ENCODE measurements around the gene FHL2.
"Not testable (repeated sequence)": the region's sequence is repeated elsewhere in the genome, so short reads cannot be mapped to it uniquely, and the experiment has no call there.

FHL2 gene, protein sequence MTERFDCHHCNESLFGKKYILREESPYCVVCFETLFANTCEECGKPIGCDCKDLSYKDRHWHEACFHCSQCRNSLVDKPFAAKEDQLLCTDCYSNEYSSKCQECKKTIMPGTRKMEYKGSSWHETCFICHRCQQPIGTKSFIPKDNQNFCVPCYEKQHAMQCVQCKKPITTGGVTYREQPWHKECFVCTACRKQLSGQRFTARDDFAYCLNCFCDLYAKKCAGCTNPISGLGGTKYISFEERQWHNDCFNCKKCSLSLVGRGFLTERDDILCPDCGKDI
- 0 to 0.88 (median 0.56) reads per million in 4 experiments for total RNA-seq

DNA sequence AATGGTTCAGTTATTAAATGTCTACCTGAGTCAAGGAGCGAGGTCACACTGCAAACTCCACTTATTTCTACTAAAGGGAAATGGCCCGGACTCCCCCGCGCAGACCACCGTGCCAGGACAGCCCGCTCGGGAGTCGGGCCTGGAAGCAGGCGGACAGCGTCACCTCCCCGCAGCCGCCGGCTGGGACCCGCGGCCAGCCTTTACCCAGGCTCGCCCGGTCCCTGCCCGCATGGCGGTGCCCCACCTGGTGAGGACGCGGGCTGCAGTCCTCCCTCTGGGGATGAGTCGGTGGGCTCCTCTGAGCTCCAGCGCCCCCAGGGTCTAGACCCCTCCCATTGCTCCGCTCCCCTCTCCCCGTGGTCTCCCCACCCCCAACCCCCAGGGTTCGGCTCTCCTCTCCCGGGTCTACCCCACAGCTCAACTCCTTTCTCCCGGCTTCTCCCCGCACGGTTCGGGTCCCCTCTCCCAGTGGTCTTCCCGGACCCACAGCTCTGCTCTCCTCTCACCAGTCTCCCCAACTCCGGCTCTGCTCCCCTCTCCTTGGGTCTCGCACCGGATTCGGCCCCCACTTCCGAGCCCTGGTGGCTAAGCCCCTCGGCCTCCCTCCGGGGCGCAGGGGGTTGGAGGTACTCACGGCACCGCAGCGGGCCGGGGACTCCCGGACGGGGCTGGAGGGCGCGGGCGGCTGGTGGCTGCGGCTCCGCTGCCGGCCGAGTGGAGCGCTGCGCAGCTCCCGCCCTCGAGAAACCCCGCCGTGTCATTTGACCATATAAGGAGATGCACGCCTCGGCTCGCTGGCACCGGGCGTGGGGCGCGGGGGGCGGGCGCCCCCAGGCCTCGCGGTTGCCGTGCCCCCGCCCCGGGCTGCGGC lies at the start of gene FHL2:
FHL2 (minus strand) TSS at position 716 of the 871 bp plus-strand sequence. CDS start 12,535 bp downstream, outside the sequence.
- DNase-seq = peak; percentile 57

DNA sequence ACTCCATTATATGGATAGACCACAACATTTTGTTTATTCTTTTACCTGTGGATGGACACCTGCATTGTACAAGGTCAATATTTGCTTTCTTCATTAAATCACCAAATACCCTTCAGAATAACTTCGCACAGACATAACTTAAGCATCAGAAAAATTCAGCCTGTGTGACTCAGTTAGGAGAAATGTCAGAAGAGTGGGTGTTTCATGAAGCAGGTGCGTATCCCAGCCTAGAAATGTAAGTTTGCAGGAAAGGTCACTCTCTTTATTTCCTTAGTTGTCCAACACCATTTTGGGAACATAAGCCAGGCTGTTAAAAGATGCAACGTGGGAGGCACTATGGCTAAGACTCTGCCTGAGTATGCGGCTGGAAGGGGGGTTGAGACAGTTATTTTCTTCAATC lies 48.6 kb upstream of the FHL2 start:
- DNase-seq = no peak

DNA sequence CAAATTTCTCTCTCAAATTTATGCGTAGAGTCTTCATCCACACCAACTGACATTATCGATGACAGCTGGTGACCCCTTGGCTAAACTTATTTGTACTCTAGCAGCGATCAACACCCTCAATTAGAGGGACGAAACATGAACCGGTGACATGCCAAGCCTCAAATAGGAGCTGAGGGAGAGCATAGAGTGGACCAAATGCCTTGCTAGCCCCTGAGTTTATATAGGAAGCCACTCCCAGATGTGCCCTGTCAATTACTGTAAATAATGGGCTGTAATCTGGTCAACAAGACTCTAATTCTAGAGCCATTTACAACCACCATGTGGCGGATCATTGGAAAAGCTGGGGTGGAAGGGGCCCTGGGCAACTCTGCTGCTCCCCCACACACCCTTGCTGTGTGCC lies 47.6 kb upstream of the FHL2 start:
- no peak for DNase-seq

DNA sequence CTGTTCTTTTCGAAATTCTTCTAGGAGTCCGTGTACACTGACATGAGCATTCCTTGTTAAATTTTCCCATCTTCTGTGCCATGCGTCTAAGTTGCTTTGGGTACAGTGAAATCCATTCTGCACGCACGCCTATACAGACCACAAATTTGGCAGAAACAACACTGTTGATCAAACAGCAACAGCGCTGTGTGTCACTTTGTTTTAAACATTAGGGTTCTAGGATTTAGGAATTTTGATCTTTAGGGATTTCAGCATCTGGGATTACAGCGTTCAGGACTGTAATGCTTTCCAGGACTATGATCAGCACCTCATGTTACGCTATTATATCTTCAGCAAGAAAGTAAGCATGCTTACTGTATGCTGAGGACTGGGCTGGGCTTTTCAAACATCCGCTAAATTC lies 47.1 kb upstream of the FHL2 start:
- DNase-seq = no peak

DNA sequence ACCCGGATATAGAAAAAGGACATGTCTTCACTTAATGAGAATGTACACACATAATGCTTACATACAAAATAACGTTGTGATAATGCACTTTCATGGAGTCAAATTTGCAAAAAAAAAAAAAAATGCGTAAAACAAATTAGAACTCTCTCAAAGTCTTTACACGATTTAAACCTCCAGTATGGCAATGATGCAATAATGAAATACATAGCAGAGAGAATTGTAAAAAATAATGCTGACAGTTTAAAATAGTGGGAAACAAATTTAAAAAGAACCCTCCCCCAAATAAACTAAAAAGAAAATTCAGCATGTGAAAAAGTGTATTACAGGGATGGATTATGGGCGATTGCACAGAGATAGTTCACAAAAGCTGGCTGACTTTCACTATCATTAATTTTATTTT lies 46.6 kb upstream of the FHL2 start:
- DNase-seq = no peak

DNA sequence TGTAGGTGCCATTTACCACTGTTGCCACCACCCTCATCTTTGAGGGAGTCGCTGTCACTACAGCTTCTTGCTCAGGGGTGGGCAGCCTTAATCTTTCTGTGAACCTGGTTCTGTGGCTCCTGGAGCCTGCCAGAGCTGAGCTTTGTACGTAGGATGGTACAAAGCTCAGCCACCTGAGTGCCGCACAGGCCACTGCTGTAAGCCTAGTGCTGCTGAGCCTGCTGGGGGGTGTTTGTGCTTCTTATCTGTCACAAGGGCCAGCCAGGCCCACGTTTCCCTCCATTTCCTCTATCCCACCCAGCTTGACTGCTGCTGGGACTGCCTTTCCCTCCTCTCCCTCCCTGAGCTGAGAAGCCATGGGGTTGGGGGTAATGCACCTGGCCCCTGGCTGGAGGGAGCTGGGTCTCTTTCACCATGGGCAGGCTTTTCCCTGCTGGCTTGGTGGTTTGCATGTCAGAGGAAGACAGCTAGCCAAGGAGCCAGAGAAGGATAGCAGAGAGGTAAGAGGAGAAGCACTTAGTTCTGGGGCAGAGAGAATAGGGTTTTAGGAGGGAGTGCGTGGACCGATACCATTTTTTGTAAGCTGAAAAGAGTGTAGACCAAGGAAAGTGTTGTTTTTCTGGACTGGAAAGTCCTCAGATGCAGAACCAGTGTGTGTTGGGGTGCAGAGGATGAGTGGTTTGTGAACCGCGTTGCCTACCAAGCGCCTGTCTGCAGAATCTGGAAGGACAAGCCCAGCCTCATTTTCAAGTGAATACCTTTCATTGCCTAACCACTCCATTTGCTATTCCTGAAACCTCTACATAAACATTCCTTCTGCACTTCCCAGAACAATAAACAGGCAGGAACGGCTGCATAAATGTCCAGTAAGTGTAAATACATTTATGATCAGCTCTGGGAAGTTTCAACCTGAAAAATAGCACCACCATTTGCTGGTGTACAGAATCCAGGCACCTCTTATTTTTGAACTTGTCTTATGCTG lies 45.1 kb upstream of the FHL2 start:
- no peak for DNase-seq

DNA sequence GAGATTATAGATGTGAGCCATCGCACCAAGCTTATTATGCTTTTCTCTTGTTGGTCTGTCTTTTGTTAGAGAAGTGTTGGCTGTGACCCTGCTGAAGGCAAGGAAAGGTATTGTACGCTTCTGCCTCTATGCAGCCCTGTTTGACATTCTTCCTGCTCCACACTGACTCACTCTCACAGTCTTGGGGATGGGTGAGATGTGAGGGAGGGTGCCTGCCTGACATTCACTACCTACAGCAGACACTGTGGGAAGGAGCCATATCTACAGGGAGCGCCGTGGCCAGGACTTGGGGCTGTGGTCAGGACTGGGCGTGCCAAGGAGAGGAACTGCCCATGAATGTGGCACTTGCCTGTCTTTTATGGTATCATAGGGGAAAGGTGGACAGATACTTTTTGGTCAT lies 43.9 kb upstream of the FHL2 start:
- DNase-seq = no peak

DNA sequence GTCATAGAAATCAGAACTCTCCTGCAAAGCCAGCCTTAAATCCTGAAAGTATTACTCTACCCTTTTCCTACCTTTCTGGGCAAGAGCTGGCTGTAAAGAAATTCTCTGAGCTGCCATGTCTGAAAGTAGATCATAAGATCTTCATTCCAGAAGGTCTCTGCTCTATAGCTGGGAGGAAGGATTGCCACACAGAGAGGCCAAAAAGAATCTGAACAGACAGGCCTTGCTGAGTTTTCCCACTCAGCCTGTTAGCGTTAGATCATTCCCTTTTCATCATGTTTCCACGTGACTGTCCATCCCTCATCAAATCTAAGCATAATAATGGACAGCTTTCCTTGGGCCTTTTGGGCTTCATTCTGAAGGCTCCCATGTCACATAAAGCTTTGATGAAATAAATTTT lies 43.2 kb upstream of the FHL2 start:
- DNase-seq = no peak

DNA sequence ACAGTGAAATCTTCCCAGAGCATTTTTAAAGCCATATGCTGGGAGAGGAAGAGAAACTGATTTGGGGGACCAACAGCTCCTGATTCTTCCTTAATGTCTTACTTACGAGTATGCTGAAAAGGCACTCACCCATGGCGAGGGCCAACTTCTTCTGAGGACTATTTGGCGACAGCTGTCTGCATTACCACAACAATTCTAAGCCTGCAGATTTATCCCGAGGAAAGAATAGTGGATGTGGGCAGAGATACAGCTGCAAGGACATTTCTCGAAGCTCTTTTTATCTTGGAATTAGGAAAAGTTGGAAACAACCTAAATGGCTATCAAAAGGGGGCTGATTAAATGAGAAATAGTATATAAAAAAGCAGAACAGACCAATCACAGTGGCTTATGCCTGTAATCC lies 40.3 kb upstream of the FHL2 start:
- no peak for DNase-seq

DNA sequence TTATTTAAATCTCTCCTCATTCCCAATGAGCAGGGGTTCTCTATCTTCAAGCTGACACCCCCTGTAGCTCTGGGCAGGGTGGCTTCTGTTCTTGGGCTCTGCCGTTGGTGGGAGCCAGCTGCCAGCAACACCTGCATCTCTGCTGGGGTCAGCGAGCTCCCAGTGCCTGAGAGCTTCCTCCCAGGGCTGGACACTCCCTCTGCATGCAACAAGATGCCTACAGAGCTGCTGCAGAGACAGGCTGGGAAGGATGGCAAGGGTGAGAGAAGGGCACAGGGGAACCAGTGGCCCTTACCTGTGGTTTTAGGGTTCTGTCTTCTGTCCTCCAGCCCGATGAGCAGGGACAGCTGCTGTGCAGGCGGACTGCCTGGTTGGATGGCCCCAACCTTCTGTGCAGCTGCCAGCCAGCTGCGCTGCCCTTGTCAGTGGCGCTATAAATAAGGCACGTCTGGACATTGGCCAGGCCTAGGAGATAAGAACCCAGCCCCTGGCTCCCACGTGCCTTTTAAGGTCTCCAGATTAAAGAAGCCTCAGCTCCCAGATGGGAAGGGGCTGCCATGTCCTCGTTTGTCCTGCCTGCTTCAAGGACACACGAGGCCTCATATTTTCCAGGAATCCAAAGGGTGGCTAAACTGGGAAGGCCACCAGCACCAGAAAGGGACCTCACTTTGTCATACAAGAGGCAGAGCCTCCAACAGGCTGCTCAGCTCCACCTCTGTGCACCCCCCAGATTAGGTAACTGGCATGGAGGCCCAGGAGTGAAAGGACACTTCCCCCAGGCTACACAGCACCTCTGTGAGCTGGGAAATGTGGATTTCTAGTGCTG lies 39.5 kb upstream of the FHL2 start:
- DNase-seq = no peak

DNA sequence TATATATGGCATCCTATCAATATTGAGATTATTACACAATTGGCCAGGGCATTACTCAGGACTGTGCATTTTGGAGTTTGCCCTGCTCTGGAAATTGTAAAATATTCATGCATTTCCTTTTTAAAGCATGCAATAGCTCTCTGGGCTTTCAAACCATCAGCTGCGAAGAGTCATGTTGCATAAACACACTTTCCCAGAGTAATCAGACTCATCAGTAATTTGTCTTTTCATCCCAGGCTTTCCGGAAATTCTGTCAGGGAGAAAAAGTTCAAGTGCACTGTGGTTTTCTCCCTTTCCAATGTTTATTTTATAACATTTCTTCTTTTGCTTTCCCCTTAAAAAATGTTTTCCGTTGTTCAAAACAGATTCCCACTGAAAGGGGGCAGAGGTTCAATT lies 38.9 kb upstream of the FHL2 start:
- no peak for DNase-seq

DNA sequence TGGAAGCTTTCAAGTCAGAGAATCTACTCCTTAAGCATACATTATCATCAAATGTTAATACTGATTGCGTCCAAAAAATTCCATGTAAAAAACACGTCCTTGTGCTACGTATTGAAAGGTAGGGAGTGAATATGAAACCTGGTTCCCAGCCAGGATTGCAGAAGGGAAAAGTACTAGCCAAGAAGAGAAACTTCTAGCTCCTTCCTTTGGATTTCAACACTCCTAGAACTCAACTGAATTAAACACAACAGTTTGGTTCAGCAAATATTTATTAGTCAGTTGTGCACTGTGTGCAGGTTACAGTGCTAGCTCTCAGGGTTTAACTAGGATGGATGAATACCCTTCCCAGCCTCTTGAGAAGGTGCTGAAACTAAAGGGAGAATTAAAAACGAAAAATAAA lies 33.9 kb upstream of the FHL2 start:
- DNase-seq = no peak

DNA sequence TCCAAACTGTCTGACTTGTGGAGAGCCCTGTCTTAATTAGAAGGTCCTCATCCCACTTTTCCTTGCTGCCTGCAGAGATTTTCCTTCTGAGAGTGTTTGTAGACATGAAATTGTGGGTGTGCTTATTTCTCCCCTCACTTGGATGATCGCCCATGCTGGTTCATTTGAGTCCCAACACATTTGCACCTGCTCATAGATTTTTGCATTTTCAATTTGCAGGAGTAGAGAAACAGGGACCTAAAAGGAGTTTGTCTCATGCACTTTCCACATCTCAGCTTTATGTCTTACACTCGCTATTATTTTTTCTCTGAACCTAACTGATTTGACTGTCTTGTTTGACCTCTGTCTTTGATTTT lies 33.2 kb upstream of the FHL2 start:
- DNase-seq = no peak

DNA sequence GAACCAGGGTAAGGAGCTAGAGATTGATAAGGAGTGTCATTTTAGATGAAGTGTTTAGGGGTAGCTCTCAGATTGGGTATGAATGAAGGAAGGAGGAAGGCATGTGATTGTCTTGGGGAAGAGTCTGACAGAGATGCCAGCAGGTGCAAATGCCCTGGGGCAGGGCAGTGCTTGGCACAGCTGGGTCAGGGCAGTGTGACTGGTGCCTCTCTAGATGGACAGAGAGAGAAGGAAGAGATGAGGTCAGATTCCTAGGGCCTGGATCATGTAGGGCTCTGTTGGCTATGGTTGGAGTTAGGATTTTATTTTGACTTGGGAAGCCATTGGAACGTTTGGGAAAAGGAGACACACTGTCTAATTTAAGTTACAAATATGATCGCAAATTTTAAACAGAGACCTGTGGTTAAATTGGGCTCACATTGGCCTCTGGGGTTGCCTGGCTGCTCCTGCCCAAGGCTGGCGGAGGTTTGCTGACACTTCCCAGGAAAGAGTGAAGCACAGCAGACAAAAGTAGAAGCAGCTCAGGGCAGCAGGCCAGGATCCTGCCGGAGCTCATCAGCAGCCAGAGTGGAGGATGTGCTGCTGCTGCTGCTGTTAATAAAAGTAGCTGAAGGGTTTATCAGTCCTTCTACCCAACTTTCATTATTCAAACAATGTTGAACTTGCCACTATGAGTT lies 32.7 kb upstream of the FHL2 start:
- DNase-seq = no peak

DNA sequence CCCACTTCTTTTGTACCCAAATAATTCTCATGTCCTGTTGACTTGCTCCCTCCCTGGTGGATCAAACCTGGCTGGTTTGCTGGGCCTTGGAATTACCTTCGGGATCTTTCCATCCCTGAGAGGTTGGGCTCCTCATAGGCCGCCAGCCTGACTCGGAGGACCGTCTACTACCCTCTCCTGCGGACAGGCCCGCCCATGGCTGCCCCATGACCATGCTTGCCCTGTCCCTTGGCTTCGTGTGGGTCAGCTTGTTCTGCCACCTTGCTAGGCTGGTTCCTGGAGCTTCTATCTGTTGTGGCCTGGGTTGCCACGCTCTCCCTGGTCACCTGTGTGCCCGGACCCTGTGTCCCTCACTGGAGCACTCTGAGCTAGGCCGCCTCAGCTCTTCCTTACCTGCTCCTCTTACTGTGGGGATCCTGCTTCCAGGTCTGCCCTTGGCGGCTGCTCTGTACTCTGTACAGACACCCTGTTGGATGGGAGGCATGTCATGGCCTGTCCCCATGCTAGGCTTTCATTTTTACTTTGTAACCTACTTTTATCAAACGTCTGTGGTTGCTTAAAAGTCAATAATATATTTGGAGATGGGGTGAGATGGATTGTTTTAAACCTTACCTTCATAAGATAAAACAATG lies 29.7 kb upstream of the FHL2 start:
- DNase-seq = no peak

DNA sequence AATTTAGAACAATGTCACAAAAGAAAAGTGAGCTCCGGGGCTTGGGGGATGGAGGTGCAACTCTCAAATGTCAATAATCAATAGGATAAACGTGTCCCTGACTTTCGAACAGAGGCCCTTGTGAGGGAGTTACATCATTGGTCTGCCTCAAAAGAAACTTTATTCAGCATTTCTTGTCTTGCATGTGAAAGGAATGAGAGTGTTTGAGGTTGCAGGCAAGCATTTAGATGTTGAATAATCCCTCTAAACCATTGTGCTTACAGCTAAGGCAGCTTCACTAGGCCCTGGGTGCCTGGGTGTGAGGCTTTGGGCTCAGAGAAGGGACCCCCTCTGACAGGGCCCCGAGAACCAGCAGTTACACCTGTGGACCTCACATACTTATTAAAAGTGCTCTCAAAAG lies 28.6 kb upstream of the FHL2 start:
- DNase-seq = no peak

DNA sequence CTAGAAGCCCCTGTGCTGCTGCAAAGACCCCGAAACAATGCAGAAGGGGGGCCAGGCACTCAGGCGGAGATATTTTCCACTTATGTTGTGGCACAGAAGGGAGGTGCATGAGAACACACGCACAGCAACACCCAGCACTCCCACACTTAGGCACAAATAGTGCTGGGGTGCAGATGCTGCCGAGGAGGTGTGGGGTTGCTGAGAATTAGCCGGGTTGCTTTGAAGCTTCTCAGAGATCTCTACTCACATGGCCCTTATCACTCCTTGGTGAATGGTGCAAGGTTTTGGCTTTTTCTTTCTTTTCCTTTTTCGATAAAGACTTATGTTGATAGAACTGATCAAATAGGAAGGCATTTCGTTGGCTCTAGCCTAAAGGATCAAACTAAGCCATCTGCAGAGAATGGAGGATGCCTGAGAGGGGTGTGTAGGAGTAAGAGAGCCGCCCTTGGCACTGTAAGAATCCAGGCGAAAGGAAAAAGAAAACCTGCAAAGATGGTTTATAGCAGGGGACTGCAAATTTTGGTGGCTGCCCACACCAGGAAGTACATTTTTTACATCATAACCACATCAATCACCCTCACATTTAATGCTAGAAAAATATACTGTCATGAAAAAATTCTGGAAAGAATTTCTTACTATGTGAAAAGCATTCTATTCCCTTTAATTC lies 27.9 kb upstream of the FHL2 start:
- DNase-seq = no peak

DNA sequence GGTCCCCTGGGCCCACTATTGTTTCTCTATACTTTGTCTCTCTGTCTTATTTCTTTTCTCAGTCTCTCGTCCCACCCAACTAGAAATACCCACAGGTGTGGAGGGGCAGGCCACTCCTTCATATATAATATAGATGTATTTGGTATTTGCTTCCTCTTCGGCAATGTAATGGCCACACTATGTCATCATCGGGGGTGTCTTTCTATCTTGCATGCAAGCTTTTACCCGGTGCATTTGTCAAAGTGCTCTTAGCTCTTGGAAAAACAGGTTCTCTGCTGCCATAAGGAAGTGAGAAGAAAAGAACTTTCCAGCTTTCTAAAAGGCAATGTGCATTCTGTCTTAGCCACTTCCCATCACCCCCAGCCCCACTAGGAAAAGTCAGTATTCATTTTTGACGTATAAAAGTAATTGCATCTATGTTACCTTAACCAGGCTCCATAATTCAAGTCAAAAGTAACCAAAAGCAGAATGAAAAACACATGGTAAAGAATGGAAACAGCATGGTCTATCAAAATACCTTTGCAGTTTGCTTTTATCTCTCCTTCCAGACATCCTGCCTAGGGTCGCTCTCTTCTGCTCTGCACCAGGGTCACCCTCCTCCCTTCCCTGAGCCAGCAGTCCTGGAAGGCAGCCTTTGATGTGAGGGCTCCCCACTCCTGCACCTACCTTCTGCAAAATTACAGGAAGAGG lies 27.2 kb upstream of the FHL2 start:
- DNase-seq = no peak

DNA sequence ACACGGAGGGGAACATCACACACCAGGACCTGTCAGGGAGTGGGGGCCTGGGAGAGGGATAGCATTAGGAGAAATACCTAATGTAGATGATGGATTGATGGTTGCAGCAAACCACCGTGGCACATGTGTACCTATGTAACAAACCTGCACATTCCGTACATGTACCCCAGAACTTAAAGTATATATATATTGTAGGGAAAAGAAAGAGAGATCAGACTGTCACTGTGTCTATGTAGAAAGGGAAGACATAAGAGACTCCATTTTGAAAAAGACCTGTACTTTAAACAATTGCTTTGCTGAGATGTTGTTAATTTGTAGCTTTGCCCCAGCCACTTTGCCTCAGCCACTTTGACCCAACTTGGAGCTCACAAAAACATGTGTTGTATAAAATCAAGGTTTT lies 26.0 kb upstream of the FHL2 start:
- not testable (repeated sequence) for DNase-seq

DNA sequence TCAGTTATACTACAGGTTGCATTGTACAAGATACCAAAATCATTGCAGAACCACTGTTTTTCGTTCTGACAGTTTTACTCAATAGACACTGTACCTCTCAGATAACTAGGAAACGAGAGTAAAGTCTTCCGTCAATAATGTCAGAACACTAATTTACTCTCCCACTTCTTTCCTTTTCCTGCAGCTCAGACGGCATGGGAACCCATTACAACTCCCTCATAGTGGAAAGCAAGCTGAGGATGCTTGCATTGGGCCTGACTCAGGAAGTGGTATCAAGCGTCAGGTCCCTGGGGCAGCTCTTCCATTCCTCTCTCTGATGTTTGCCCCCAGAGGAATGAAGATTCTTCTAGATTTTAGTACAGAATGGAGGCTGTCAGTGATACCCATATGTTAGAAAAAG lies 23.9 kb upstream of the FHL2 start:
- no peak for DNase-seq
